Choroid plexus epithelial cell (primary cell): Measurements from ENCODE around the gene BAK1.

ENCODE experiments used
- DNase-seq: peaks from one replicate; pipeline ENCODE4 v3.0.0-alpha.2; 2010; ENCODE audit warnings: low read depth
- H3K4me3 ChIP-seq: 2 replicates; pipeline ENCODE4 v1.5.1; 2011; ENCODE audit warnings: low read depth, mild to moderate bottlenecking, control low read depth, low read length, moderate library complexity
- TF ChIP-seq, protein P1 (sequence below): conservative IDR thresholded peaks from 2 replicates; pipeline ENCODE4 v1.5.1; 2011; ENCODE audit warnings: low read depth, mild to moderate bottlenecking, control low read depth, inconsistent platforms, low read length, moderate library complexity

Gene BAK1

DNA sequence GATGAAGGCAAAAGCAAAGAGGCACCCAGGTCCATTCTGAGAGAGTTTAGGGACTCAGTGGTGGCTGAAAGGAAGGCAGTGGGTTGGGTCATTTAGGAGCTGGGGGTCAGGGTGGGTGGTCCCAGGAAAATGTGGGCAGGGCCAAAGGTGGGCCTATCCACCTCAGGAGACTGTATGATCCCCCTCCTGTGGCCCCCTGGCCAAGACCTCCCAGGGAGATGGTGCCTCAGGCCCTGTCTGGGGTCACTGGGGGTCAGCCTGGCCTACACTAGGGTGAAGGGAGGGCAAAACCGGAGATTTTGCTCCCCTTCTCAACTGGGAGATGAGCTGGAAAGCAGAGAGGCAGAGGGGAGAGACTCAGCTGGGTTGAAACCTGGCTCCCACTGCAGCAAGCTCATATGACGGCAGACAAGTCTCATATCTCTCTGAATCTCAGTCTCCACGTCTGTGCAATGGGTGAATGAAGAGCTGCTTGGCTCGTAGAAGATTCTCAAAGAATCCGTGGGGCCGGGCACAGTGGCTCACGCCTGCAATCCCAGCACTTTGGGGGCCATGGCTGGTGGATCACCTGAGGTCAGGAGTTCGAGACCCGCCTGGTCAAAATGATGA is 11.5 kb upstream of the BAK1 start:
- no peak overlapping the region for H3K4me3 ChIP-seq
- TF ChIP-seq, protein P1, sequence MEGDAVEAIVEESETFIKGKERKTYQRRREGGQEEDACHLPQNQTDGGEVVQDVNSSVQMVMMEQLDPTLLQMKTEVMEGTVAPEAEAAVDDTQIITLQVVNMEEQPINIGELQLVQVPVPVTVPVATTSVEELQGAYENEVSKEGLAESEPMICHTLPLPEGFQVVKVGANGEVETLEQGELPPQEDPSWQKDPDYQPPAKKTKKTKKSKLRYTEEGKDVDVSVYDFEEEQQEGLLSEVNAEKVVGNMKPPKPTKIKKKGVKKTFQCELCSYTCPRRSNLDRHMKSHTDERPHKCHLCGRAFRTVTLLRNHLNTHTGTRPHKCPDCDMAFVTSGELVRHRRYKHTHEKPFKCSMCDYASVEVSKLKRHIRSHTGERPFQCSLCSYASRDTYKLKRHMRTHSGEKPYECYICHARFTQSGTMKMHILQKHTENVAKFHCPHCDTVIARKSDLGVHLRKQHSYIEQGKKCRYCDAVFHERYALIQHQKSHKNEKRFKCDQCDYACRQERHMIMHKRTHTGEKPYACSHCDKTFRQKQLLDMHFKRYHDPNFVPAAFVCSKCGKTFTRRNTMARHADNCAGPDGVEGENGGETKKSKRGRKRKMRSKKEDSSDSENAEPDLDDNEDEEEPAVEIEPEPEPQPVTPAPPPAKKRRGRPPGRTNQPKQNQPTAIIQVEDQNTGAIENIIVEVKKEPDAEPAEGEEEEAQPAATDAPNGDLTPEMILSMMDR = no peak
- no peak for DNase-seq

DNA sequence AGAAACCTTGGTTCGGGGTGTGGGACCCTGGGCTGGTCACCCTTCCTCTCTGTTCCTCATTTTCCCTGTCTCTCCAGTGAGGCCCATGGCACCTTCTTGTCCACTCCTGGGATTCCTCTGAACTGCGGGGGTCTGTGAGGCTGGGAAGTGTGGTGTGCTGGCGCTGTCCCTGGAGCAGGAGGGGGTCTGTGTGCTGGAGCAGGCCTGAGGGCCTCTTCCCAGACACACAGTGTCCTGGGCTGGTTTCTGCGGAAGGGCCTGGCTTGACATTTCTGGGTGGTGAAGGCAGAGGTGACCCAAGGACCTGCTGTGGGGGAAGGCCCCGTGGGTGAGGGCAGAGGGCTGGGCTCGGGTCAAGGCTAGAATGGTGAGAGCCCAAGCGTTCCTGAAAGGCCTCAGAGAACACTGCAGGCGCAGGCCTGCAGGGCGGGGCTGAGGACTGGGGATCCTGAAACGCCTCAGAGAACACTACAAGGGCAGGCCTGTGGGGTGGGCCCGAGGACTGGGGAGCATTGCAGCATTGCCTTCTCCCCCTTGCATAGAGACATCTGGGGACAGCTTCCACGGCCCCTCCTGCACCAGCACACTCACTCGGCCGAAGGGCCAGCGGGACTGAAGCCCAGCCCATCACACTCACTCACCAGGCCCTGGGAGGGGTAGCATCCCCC is 10.6 kb upstream of the BAK1 start:
- TF ChIP-seq, protein P1 = no peak
- H3K4me3 ChIP-seq = no peak overlapping the region
- DNase-seq = no peak

DNA sequence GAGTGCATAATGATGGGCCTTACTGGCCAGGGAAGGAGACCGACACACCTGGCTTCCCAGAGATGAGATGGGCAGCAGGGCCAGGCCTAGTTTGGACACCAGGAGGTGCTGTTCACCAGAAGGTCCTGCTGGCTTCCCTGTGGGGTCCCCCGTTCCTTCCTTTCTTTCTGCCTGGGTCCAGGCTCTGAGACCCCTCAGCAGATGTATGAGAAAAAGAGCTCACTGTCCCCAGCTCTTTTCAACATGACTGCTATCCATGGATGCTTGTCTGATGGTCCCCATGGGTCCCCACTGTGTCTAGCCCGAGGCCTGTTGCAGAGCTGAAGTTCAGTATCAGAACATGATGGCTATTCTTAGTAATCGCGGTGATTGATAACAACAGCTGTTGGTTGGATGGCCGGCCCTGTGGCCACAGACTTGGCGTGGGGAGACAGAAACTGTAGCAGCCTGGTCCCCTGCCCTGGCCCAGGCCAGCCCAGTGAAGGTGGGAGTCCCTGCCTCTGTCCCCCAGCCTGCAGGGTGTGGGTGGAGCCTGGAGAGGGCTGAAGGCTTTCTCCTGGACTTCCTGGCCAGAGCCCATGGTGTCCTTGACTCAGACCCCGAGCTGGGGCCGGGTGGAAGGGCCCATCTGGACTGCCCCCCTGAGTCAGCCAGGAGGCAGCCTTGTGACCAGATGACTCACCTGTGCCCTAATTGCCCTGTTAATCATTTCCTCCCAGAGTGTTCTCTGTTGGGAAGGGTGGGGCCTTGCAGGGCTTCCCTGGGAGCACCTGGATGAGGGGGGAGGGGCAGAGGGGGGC is 9.9 kb upstream of the BAK1 start:
- no peak overlapping the region for H3K4me3 ChIP-seq
- DNase-seq = peak; percentile 74

DNA sequence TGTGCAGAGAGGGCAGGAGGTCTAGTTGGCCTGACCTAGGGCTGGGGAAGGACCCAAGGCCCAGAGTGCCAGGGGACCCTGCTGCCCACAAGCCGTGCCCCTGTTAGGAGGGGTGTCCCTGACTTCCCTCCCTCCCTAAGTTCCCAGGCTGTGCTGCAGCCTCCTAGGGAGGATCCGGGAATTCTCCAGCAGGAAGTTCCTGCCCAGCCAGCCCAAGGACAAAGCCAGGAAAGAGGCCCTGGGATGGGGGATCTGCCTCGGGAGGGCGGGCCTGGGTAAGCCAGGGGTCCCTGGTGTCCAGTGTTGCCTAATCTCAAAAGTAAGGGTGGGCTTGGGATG is 9.3 kb upstream of the BAK1 start:
- no peak for DNase-seq
- TF ChIP-seq, protein P1 = no peak
- no peak overlapping the region for H3K4me3 ChIP-seq

More for the DNA sequence above, 9.9 kb upstream of the BAK1 start:
- TF ChIP-seq, protein P1 = peak; percentile 97

DNA sequence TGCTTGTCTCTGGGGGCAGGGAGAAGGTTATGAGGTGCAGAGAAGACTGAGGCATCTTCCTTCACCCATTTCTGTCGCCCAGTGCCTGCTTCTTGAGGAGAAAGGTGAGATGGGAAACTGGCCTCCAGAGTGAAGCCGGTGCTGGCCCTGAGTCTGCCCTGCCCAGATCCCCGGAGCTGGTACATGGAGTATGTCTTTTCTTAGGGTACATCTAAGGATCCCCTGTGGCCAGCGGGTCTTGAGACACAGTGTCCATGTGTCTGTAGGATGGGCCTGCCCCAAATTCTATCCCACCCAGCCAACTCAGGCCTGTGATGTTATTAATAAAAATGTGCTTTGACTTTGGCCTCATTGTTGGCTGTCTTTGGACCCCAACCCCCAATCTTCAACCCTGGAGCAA is 8.8 kb upstream of the BAK1 start:
- no peak for DNase-seq
- TF ChIP-seq, protein P1 = no peak

DNA sequence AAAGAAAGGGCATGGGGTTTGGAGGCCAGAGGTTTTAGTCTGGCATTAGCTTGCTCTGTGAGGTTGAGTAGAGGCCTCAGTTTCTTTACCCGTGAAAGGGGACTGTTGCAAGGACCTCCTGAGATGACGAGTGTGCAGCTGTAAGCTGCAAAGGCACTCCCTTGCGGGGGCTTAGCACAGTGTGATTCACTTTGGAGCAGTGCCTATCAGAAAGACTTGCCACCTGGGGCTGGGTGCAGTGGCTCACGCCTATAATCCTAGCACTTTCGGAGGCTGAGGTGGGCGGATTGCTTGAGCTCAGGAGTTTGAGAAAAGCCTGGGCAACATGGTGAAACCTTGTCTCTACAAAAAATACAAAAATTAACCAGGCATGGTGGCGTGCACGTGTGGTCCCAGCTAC is 7.5 kb upstream of the BAK1 start:
- DNase-seq = no peak
- TF ChIP-seq, protein P1 = no peak
- no peak overlapping the region for H3K4me3 ChIP-seq

More for the DNA sequence above, 8.8 kb upstream of the BAK1 start:
- no peak overlapping the region for H3K4me3 ChIP-seq
